Effector CD4-positive, alpha-beta T cell (primary cell): ENCODE measurements around the gene CCNA1.

Experiments
- DNase-seq: peaks from one replicate; pipeline ENCODE4 v3.0.0-alpha.2; 2020

The CCNA1 gene

DNA sequence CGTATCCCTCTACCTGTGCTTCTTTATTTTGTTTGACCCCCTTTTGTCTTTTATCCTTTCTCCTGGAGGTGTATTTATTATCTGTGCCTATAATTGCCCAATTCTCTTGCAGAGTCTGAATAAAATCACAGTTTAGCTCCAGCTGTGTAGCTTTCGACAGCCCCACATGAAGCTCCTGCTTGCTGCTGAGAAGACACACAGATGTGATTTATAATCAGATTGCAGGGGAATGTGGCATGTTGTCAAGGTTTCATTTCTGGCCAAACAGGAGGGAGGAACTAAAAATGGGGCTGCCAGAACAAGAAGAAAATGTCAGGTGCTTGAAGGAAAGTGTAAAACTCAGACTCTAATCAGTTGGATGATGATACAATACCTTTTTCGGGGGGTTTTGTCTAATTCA is 22.7 kb downstream of the CCNA1 start:
- DNase-seq: no peak

DNA sequence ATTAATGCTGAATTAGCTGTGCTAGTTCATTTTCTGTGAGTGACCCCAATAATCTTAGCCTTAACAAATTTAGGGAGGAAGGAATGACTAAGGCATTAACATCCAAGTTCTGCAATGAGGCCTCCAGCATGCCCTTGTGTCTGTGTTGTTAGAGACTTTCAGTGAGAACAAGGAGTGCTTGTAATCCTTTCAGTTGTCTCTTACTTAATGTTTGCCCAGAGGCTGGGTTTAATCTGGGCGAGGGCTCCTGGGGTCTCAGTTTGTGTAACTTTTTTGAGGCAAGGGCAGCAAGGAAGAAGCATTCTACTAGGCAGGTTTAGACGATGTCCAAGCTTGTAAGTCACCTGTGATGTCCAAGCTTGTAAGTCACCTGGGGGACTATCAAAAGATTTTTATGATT is 24.3 kb downstream of the CCNA1 start:
- DNase-seq: no peak

DNA sequence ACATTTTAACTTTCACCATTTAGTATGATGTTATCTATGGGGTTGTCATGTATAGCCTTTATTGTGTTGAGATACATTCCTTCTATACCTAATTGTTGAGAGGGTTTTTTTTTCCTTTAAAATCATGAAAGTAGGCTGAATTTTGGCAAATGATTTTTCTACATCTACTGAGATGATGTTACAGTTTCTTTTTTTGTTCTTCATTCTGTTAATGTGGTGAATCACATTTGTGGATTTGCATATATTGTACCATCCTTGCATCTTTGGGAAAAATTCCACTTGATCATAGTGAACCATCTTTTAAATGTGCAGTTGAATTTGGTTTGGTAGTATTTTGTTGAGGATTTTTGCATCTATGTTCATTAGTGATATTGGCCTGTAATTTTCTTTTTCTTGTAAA is 29.2 kb downstream of the CCNA1 start:
- no peak for DNase-seq

DNA sequence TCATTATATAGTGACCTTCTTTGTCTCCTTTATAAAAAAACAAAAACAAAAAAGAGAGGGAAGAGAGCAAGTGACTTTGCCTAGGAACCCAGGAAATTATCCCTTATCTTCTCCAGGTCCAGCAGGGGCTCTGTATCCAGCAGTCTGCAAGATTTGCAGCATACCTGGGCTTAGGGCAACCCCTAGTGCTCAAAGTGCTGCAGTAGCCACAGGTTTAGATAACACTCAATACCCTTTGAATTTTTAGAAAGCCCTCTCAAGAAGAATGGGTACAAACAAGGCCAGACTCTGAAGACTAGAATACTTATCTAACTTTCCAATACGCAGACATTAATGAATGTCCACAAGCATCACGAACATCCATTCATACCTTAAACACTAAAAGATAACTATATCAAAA is 43.2 kb downstream of the CCNA1 start:
- DNase-seq: no peak

DNA sequence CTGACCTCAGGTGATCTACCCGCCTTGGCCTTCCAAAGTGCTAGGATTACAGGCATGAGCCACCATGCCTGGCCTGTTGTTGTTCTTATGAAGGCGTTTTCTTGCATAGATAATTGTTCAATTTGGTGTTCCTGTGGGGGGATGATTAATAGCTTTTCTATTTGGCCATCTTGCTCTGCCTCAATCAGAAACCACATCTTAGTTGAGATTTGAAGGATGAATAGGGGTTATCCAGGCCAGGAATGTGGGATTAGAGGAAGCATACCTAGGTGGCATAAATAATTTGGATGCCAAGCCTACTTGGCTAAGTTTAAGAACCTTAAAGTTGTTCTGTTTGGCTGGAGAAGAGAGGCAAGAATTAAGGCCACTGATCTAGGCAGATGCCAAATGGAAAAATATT is 44.4 kb downstream of the CCNA1 start:
- no peak for DNase-seq

DNA sequence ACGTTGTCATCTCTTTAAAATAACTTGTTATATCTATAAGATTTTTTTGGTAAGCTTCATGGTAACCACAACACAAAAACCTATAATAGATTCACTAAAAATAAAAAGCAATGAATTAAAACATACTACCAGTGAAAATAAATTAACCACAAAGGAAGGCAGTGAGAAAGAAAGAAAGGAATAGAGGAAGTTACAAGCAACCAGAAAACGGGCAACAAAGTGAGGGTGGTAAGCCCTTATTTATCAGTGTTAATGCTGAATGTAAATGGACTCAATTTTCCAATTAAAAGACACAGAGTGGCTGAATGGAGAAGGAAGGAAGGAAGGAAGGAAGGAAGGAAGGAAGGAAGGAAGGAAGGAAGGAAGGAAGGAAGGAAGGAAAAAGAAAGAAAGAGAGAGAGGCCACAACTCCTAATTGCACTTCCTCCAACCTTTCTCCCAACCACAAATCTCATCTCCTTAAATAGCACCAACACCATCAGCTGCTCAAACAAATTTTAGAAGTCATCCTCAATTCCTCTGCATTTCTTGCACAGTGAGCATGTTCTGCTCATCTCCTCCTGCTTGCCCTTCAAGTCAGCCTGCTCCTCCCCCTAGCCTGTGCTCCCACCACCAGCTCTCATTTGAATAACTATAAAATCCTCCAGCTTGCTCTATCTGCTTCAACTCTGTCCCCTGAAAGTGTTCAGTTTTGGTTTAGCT is 48.6 kb downstream of the CCNA1 start:
- DNase-seq: no peak

DNA sequence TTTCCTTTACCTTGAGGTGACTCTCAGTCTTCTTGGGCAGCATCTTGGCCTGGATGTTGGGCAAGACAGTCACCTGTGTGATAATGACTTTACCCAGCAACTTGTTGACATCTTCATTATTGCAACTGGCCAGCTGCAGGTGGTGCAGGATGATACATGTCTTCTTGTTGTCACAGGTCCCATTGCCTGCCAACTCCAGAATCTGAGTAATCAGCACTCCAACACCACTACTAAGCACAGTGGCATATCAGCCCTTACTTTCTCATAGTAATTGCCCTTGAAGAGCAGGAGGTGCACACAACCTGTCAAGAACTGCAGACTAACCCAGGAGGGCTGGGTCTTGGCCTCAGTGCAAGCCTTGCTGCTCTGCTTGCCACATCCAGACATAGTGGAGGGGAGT is 57.8 kb downstream of the CCNA1 start:
- DNase-seq: no peak
